ENCODE data around the gene POU2F1. TPM values are rescaled to one million over a fixed set of nuclear protein-coding genes. Genes with fewer than 3 reads are reported as not detected.

Gene POU2F1
- total and polyA plus RNA-seq, 2 donors (not counting 3 experiments of a cell fraction or from before 2014, with no cell fraction given), result 6.0 to 12.9 TPM

DNA sequence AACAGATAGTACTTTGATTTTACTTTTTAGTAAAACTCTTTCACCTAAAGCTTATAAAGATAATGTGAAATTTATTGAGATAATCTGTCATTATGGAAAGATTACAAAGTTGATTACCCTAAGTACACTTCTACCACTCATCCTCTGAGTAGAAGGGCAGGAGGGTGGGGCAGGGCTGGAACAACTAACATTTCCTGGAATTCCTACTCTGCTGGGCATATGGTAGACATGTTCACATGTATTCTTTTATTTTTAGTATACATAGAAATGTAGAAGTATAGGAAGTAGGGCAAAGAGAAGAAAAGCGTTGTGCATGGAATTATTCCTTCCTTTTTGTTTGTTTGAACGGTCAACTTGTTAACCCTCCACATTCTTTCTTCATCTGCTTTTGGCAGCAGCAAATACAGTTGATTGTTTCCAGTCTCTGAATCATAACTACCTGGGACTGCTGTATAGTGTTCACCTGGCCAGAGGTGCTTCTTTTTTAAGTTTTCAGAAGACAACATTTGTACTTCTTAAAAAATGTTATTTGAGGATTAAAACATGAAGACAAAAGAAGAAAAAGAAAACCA is 85.1 kb downstream of the POU2F1 start:
- no TSS peak for BruUV-seq (replicated peaks)
- no peaks in the 10 kb centered on the region for H3K9me1 ChIP-seq (replicated peaks; ENCODE audit: control insufficient read depth, extremely low read depth, insufficient read depth, low read length)
- FAIRE-seq (no peak), DNase-seq (ENCODE audit: low read depth, low spot score) (peak; percentile 39)
- intact Hi-C loops (cut with micrococcal nuclease) (no loop called here), dilution Hi-C loops (cut with MboI; ENCODE audit: extremely low pct_ligation_motif_present, low sequenced_read_pairs) (no loop called here)
- H4K20me1 ChIP-seq (replicated peaks; ENCODE audit: control insufficient read depth, extremely low read depth, insufficient read depth, low read length), result no peaks in the 10 kb centered on the region
- ChIA-PET CTCF (interaction anchor here (1.1 kb wide), 1 partner anchor 14 kb away, joined by 4 read pairs; no protein-coding TSS in a partner anchor), POLR2A (interaction anchor here (0.7 kb wide), 1 partner anchor 47 kb away, joined by 3 read pairs; no protein-coding TSS in a partner anchor)
- peaks cover 3% of the 10 kb centered on the region for H3K4me1 ChIP-seq (ENCODE audit: control insufficient read depth, extremely low read depth, insufficient read depth, low read length)
- H3K4me3 ChIP-seq (replicated peaks in 1 of 3; ENCODE audit: insufficient read depth in 1 of 3, low read depth in 1 of 3, low read length in 3 of 3), result no peak overlapping the region
- no peaks in the 10 kb centered on the region for H3K79me2 ChIP-seq (ENCODE audit: control insufficient read depth, insufficient read depth, low read length)
- TF ChIP-seq, protein P1, sequence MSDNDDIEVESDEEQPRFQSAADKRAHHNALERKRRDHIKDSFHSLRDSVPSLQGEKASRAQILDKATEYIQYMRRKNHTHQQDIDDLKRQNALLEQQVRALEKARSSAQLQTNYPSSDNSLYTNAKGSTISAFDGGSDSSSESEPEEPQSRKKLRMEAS (IDR thresholded peaks at IDR 0.05; ENCODE audit: insufficient read depth, insufficient read length), result no peak
- TF ChIP-seq, protein P2, sequence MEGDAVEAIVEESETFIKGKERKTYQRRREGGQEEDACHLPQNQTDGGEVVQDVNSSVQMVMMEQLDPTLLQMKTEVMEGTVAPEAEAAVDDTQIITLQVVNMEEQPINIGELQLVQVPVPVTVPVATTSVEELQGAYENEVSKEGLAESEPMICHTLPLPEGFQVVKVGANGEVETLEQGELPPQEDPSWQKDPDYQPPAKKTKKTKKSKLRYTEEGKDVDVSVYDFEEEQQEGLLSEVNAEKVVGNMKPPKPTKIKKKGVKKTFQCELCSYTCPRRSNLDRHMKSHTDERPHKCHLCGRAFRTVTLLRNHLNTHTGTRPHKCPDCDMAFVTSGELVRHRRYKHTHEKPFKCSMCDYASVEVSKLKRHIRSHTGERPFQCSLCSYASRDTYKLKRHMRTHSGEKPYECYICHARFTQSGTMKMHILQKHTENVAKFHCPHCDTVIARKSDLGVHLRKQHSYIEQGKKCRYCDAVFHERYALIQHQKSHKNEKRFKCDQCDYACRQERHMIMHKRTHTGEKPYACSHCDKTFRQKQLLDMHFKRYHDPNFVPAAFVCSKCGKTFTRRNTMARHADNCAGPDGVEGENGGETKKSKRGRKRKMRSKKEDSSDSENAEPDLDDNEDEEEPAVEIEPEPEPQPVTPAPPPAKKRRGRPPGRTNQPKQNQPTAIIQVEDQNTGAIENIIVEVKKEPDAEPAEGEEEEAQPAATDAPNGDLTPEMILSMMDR (IDR thresholded peaks at IDR 0.05; ENCODE audit: extremely low read depth in 1 of 2, insufficient read depth in 1 of 2, low read depth in 1 of 2, low read length in 2 of 2), result no peak
- TF ChIP-seq FOS (IDR thresholded peaks at IDR 0.05; ENCODE audit: borderline replicate concordance, insufficient read depth, low read length) (no peak), POLR2A (IDR thresholded peaks at IDR 0.05; ENCODE audit: low read depth, low read length) (no peak), GATA2 (IDR thresholded peaks at IDR 0.05; ENCODE audit: insufficient read depth, insufficient read length, low read depth, low read length) (no peak), EZH2 (IDR thresholded peaks at IDR 0.05; ENCODE audit: borderline replicate concordance, low read depth, low read length, severe bottlenecking) (no peak), MYC (IDR thresholded peaks at IDR 0.05; ENCODE audit: low read depth, low read length) (no peak), JUN (IDR thresholded peaks at IDR 0.05; ENCODE audit: borderline replicate concordance, insufficient read depth, insufficient read length, low read depth) (no peak), POLR2AphosphoS5 (IDR thresholded peaks at IDR 0.05; ENCODE audit: insufficient read depth, low read depth, low read length) (no peak)
- no peak overlapping the region for H3K27ac ChIP-seq (ENCODE audit: insufficient read depth, low read depth, low read length)
- H3K4me2 ChIP-seq (ENCODE audit: insufficient read depth, low read length), result no peak overlapping the region
- H3K9me3 ChIP-seq (replicated peaks; ENCODE audit: control insufficient read depth, insufficient read depth, low read length), result no peaks in the 10 kb centered on the region
- H3K27me3 ChIP-seq (ENCODE audit: control insufficient read depth in 2 of 2, insufficient read depth in 2 of 2, low read length in 2 of 2), result no peaks in the 10 kb centered on the region
- H3K9ac ChIP-seq (replicated peaks; ENCODE audit: extremely low read depth, insufficient read depth, low read length), result no peak overlapping the region
- H3K36me3 ChIP-seq (ENCODE audit: control insufficient read depth in 2 of 2, extremely low read depth in 1 of 2, insufficient read depth in 2 of 2, low read length in 2 of 2), result no peaks in the 10 kb centered on the region
- no peak overlapping the region for H2AFZ ChIP-seq (ENCODE audit: low read depth, low read length)
